GM19328 (cell line): ENCODE results near the gene LRBA.

ENCODE experiments used
- ATAC-seq: cut with Tn5 transposase; IDR thresholded peaks from one replicate; pipeline ENCODE4 v1.9.1; 2021; ENCODE audit warnings: mild to moderate bottlenecking, moderate library complexity; ENCODE audit not compliant: unreplicated experiment

The LRBA gene

GRCh38 chr4:150348079-150348478, 667.0 kb downstream of the LRBA start:
- no peak for ATAC-seq

- no peak for ATAC-seq
Measured at GRCh38 chr4:150345207-150345744, 669.8 kb downstream of the LRBA start.

- no peak for ATAC-seq
Measured at GRCh38 chr4:150343796-150344195, 671.3 kb downstream of the LRBA start.

- no peak for ATAC-seq
Measured at GRCh38 chr4:150342945-150343344, 672.1 kb downstream of the LRBA start.

GRCh38 chr4:150337734-150338133, 677.4 kb downstream of the LRBA start:
- ATAC-seq, result no peak

- ATAC-seq, result no peak
Measured at GRCh38 chr4:150336676-150337412, 678.2 kb downstream of the LRBA start.

- ATAC-seq, result no peak
Measured at GRCh38 chr4:150332961-150333360, 682.1 kb downstream of the LRBA start.

GRCh38 chr4:150332086-150332485, 683.0 kb downstream of the LRBA start:
- no peak for ATAC-seq

GRCh38 chr4:150329373-150329772, 685.7 kb downstream of the LRBA start:
- no peak for ATAC-seq

- ATAC-seq, result no peak
Measured at GRCh38 chr4:150328496-150328895, 686.6 kb downstream of the LRBA start.

GRCh38 chr4:150327262-150327780, 687.8 kb downstream of the LRBA start:
- no peak for ATAC-seq

- no peak for ATAC-seq
Measured at GRCh38 chr4:150325872-150326271, 689.2 kb downstream of the LRBA start.

GRCh38 chr4:150323406-150324325, 691.4 kb downstream of the LRBA start:
- no peak for ATAC-seq

GRCh38 chr4:150322646-150323045, 692.4 kb downstream of the LRBA start:
- ATAC-seq, result no peak

GRCh38 chr4:150321113-150321512, 694.0 kb downstream of the LRBA start:
- ATAC-seq, result no peak

GRCh38 chr4:150318971-150319370, 696.1 kb downstream of the LRBA start:
- no peak for ATAC-seq

GRCh38 chr4:150318527-150318926, 696.6 kb downstream of the LRBA start:
- no peak for ATAC-seq

GRCh38 chr4:150316332-150317205, 698.5 kb downstream of the LRBA start:
- ATAC-seq, result no peak

- ATAC-seq, result no peak
Measured at GRCh38 chr4:150315691-150316090, 699.4 kb downstream of the LRBA start.

GRCh38 chr4:150315175-150315574, 699.9 kb downstream of the LRBA start:
- ATAC-seq, result no peak

GRCh38 chr4:150314031-150314430, 701.1 kb downstream of the LRBA start:
- no peak for ATAC-seq
